Left colon (tissue), 2 donors: ENCODE results near the gene LRMDA. TPM values are rescaled to one million over a fixed set of nuclear protein-coding genes. Genes with fewer than 3 reads are reported as not detected.

Source experiments
- ATAC-seq: fragments of 200-7000 bp; cut with Tn5 transposase; one replicate; pipeline ENCODE4 v1.9.1; 2020; ENCODE audit warnings: mild to moderate bottlenecking, moderate library complexity
- DNase-seq, 2 donors: peaks; one replicate each; pipeline ENCODE4 v3.0.0-alpha.2; 2020
- intact Hi-C, 2 donors: fragments of 100-400 bp; cut with DNase I in 1 of 2; cut with micrococcal nuclease in 1 of 2; formaldehyde crosslinking; loops; one replicate each; pipeline versions ENCODE4 v1.11.2 to v1.14.0; 2022; cut with DNase I, micrococcal nuclease
- total RNA-seq, 2 donors: library from RNA; stranded (reverse); fragmentation: NEBNext Ultra II Directional; extraction: Animal tissue kit (Norgen Biotek cat#: 25700); gene quantifications; one replicate each; pipeline ENCODE4 v1.2.1, GENCODE V29; 2021
- donor health status: DM: no; HTN: no; CAD: no.
- donor health status: DM: yes; HTN: yes; CAD: no.

The LRMDA gene
- total RNA-seq, 2 donors from 2014 or later: 8.1 to 10.6 TPM

DNA sequence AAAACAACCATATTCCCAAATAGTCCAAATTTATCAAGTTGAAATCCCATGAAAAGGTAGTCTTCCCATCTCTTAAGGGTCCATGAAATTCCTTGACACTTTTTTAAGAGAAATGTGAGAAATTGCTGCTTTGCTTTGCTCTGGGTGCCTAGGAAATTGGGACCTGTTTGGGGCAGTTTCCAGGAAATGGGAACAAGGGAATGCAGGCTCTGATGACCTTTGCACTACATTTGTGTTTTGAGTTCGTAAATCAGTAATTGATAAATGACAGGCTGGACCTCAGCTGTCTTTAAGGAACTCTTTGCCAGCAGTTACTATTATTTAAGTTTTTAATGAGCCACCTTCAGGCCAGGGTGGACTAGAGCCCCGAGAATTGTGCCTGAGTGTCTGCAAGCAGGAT, 203.5 kb downstream of the LRMDA start:
- intact Hi-C loops: no loop called here
- no peak for ATAC-seq
- DNase-seq: no peak

- intact Hi-C loops: no loop called here
- ATAC-seq: no peak
- DNase-seq: no peak
These were observed 207.3 kb downstream of the LRMDA start for GRCh38 chr10:75638752-75639151.

DNA sequence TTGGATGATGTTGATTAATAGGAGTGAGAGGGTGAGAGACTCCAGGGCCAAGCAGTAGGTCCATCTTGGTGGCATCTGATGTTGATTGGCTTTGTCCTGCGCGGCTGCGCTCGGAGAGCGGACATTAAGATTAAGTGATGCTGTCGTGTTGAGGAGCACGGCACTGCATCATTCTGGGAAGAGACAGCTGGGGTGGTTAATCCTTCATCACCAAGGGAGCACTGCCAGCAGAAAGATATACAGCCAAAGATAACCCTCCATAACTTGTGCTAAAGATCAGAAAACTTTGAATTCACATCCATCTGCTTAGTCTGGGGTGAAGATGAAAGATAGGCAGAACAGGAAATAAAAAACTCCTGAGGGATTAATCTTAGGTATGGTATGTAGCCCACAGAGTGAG, 208.3 kb downstream of the LRMDA start:
- ATAC-seq (no peak), DNase-seq (no peak)
- intact Hi-C loops: no loop called here

GRCh38 chr10:75640381-75640780, 209.0 kb downstream of the LRMDA start:
- DNase-seq: no peak
- peak; percentile 46 for ATAC-seq
- intact Hi-C loops: no loop called here

GRCh38 chr10:75640803-75641202, 209.4 kb downstream of the LRMDA start:
- intact Hi-C loops: no loop called here
- peak; percentile 37 to 72 for DNase-seq
- ATAC-seq: peak; percentile 98

DNA sequence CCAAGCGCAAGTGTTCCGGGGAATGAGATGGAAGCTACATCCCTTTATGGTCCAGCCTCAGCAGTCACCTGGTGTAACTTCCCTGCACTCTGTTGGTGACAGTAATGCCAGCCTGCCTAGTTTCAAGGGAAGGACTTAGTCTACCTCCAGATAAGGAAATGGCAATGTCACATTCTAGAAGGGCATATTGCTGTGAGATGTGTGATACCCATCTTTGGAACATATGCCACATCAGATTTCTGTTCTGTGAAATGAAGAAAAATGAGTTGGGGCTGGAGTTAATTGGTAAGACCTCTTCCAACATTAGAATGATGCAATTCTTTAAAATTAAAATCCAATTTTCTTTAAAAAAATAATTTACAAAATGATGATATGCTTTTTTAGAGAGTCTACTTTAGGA, 212.0 kb downstream of the LRMDA start:
- ATAC-seq (no peak), DNase-seq (no peak)
- intact Hi-C loops: no loop called here

DNA sequence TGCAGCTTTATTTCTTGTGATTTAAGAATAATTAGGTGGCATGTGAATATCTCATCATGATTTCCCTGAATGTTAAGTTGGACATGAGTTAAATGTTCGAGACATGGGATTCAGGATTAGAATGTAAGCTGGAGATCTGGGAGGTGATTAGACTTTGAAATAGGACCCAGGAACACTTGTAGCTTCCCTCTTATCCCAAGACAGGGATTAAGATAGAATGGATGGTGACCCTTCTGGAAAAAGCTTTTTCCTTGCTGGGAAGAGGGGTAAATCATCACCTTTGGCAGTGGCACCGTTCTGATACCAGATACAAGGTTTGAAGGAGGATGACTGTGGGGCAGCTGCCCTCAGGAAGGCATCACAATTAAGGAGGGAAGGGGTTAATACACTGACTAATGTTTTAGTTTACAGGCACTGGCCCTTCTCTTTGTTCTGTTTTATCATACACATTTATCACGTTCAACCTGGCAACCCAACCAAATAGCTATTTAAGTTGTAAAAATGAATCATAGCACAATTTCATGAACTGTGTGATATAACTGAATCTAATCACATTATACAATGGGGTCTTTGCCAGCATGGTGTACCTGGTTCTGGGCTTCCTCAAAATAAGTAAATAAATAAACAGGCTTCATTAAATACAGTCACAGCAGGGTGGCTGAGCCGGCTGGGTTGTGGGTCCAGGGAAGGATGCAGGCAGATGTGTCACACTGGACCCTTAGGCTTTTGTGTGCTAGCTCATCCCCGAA, 212.7 kb downstream of the LRMDA start:
- ATAC-seq: peak; percentile 55
- intact Hi-C loops: no loop called here
- no peak for DNase-seq

DNA sequence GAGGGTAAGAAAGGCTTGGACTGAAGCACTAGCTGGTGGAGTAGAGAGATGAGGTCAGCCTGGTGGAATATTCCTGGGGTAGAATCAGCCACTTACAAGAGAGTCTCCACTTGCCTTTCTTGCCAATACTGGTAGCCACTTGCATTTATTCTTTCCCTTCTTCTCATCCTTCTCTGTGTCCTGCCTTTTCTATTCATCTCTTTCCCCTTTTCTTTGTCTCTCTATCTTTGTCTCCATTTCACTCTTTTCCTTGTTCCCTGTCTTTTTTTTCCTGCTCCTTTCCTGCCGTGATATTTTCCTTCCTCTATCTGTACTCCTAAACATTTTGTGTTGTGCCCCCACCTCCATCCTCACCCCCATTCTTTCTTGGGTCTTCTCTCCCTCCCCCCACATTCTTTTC, 214.3 kb downstream of the LRMDA start:
- no peak for ATAC-seq
- DNase-seq: no peak
- intact Hi-C loops: no loop called here

DNA sequence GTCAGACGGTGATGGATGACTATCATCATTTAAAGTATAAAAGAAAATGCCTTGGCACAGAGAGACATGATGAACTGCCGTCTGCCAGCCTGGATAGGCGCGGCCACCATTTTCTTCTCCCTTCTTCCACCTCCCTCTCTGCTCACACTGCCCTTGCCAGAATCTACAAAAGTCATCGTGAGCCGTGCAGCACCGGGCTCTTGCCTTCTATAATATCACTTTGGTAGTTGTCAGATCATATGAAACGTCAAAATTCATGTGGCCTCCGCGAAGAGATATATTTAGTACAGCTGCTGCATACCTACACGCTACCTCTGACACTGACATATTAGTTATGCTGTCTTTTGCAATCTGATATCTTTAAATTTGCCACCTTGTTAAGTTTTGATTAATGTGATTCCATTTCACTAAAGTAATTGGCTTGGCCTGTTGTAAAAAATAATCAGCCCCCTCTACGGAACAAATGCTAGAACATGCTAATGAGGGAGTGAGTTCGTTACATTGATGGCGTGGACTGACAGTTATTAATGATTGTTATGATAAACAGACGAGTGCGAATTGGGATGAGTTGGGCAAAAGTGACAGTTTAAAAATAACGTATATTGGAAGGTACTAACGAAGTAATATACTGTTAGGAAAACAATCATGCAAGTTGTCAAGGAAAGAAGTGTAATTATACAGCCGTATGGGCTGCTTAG, 214.9 kb downstream of the LRMDA start:
- DNase-seq (no peak), ATAC-seq (no peak)
- intact Hi-C loops: no loop called here

- intact Hi-C loops: no loop called here
- no peak for ATAC-seq
- no peak for DNase-seq
These were observed 215.5 kb downstream of the LRMDA start for GRCh38 chr10:75646916-75647315.

- intact Hi-C loops: no loop called here
- ATAC-seq: no peak
These were observed 216.3 kb downstream of the LRMDA start for GRCh38 chr10:75647675-75648074.

GRCh38 chr10:75648351-75648750, 216.9 kb downstream of the LRMDA start:
- ATAC-seq (no peak), DNase-seq (no peak)
- intact Hi-C loops: no loop called here

More at GRCh38 chr10:75647675-75648074, 216.3 kb downstream of the LRMDA start:
- no peak for DNase-seq

- intact Hi-C loops: no loop called here
- DNase-seq: no peak
- no peak for ATAC-seq
These were observed 217.4 kb downstream of the LRMDA start for GRCh38 chr10:75648854-75649253.

DNA sequence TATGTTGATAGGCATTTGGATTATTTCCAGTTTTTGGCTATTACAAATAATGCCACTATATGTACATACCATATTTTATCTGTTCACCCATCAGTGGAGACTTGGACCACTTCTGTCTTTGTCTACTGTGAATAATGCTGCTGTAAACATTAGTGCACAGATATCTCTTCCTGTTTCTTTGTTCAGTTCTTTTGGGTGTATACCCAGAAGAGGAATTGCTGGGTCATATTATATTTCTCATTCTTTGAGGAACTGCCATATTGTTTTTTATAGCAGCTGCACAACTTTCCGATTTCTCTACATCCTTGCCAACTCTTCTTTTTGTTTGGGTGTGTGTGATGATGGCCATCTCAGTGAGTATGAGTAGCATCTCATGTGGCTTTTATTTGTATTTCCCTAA, 218.0 kb downstream of the LRMDA start:
- intact Hi-C loops: no loop called here
- no peak for ATAC-seq
- DNase-seq: no peak

DNA sequence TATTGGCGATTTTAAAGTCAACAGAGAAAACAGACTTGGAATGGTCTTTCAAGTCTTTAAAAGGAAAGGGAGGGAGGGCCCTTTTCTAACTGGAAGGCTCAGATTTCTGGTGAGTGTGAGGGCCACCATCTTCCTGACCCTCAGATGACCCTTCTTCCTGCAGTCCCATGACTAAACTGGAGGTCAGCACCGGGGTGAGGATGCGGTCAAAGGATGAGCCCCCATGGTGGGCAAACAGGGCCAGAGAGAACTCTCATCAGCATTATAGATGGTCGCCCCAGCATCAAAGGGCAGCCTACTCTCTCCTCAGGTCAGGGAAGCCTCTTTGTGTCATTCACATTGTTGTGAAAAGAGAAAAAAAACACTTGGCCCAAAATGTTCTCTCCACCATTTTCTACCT, 219.2 kb downstream of the LRMDA start:
- intact Hi-C loops: loop anchor here in 1 of 2 donors (10.0 kb wide), 1 partner anchor 246 kb away; the partner anchor contains the start of gene ZNF503

GRCh38 chr10:75651417-75651816, 220.0 kb downstream of the LRMDA start:
- ATAC-seq (peak; percentile 87), DNase-seq (peak in 1 of 2 donors; percentile 39)
- intact Hi-C loops: loop anchor here in 1 of 2 donors (10.0 kb wide), 1 partner anchor 247 kb away; the partner anchor contains the start of gene ZNF503

More for the DNA sequence above, 219.2 kb downstream of the LRMDA start:
- no peak for ATAC-seq
- no peak for DNase-seq

DNA sequence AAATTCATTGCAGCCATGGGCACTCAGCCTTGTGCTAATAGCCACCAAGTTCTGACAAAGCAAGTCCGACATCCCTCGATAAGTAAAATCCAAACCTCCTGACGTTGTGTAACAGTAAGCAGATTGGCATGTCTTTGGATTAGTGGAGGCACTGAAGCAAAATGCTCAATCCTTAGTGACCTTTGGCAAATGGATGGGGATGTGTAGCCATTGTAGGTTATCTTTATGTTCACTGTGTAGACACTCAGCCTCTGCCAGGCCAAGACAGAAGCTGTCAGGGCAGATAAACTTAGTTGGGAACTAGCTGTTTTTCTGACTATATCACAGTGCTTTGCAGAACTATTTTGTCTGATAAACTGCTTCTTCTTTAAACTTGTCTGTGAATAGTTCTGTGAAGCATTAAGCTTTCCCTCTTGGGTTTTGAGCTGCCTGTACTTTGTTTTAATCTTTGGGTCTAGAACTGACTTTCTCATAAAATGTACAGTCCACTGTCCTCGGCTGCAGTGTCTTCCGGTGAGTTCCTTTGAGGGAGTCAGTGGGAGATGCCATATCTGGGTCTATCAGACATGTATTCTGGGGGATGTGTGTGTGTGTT, 220.8 kb downstream of the LRMDA start:
- intact Hi-C loops: loop anchor here in 1 of 2 donors (10.0 kb wide), 1 partner anchor 247 kb away; the partner anchor contains the start of gene ZNF503
- ATAC-seq (no peak), DNase-seq (no peak)

DNA sequence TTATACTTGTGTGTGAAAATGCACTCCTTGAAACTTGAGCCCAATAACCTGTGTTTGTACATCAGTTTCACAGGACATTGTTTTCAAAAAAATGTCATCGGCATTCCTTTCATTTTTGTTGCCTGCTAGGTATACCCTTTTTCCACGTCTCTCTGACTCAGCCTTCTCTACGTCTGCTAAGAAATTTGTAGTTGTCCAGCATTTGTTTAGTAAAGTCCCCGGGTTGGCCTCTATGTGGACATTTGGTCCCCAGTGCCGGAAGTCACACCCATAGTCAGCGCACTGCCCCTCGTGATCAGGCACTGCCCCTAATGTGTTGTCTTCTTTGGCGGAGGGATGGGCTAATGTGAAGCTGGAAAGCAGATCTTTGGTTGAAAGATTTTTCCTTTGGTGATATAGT, 222.3 kb downstream of the LRMDA start:
- no peak for ATAC-seq

GRCh38 chr10:75654171-75654771, 222.8 kb downstream of the LRMDA start:
- no peak for DNase-seq
- no peak for ATAC-seq
- intact Hi-C loops: loop anchor here in 1 of 2 donors (10.0 kb wide), 1 partner anchor 249 kb away; the partner anchor contains the start of gene ZNF503

More for the DNA sequence above, 222.3 kb downstream of the LRMDA start:
- intact Hi-C loops: loop anchor here in 1 of 2 donors (10.0 kb wide), 1 partner anchor 249 kb away; the partner anchor contains the start of gene ZNF503
- no peak for DNase-seq
